Thyroid gland (tissue), 4 donors: ENCODE data around the gene CCDC92. TPM values are rescaled to one million over a fixed set of nuclear protein-coding genes. Genes with fewer than 3 reads are reported as not detected.

Experiments used
- DNase-seq, 2 donors: peaks; one replicate each; pipeline ENCODE4 v3.0.0-alpha.2; 2019
- H3K27ac ChIP-seq, 3 donors: fragments of 200-600 bp; sonication (generic); 1 replicate in 2 of 3; 2 replicates in 1 of 3; pipeline ENCODE4 v1.5.1; 2016 to 2019; ENCODE audit warnings: mild to moderate bottlenecking in 1 of 3, moderate library complexity in 1 of 3
- H3K27me3 ChIP-seq: fragments of 200-600 bp; sonication (generic); one replicate; pipeline ENCODE4 v1.5.1; 2019
- H3K36me3 ChIP-seq, 2 donors: fragments of 200-600 bp; sonication (generic); one replicate each; pipeline ENCODE4 v1.5.1; 2016 to 2019
- H3K4me1 ChIP-seq, 2 donors: fragments of 200-600 bp; sonication (generic); one replicate each; pipeline ENCODE4 v1.5.1; 2017 to 2019
- H3K4me3 ChIP-seq, 3 donors: fragments of 200-600 bp; sonication (generic); replicated peaks in 1 of 3; 1 replicate in 2 of 3; 2 replicates in 1 of 3; pipeline ENCODE4 v1.5.1; 2016; ENCODE audit warnings: mild to moderate bottlenecking in 1 of 3
- H3K9me3 ChIP-seq: fragments of 200-600 bp; sonication (generic); one replicate; pipeline ENCODE4 v1.5.1; 2017
- CTCF ChIP-seq, 6 experiments: fragments of 200-600 bp in 3 of 6; fragments of 450-650 bp in 3 of 6; sonication (generic) in 3 of 6; IDR thresholded peaks; one replicate each; pipeline ENCODE4 v1.5.1; 2016 to 2019; ENCODE audit warnings: antibody characterized with exemption in 6 of 6, mild to moderate bottlenecking in 2 of 6, inconsistent platforms in 1 of 6, moderate library complexity in 1 of 6
- POLR2A ChIP-seq, 2 donors: fragments of 450-650 bp; IDR thresholded peaks; one replicate each; pipeline ENCODE4 v1.6.1; 2017; ENCODE audit warnings: antibody characterized with exemption in 2 of 2, mild to moderate bottlenecking in 2 of 2, moderate library complexity in 1 of 2
- WGBS, 2 donors: methylation state at CpG; one replicate each; pipeline ENCODE4 v1.1.5; 2017; 5-methylcytosine and 5-hydroxymethylcytosine counted together
- intact Hi-C: fragments of 100-400 bp; cut with DNase I; formaldehyde crosslinking; loops from one replicate; pipeline ENCODE4 v1.15.1; 2023
- total RNA-seq, 4 donors: library from RNA; depleted of rRNA; stranded (reverse); fragments of >200 nt; gene quantifications; one replicate each; pipeline ENCODE4 v1.2.3, GENCODE V29; 2016

The CCDC92 gene
- total RNA-seq, 4 donors from 2014 or later: 26.6 to 47.0 (median 39.1) TPM

- Histone ChIP-seq H3K27ac (no peak overlapping the region), H3K36me3 (no peaks in the 10 kb centered on the region), H3K9me3 (no peaks in the 10 kb centered on the region), H3K4me1 (peaks cover 0 to 19% of the 10 kb centered on the region in 2 donors), H3K4me3 (no peak overlapping the region), H3K27me3 (no peaks in the 10 kb centered on the region)
- intact Hi-C loops: no loop called here
- no peak for DNase-seq
- no peak for TF ChIP-seq POLR2A (IDR thresholded peaks at IDR 0.05)
- TF ChIP-seq CTCF (IDR thresholded peaks at IDR 0.05): no peak
- 74 to 87% methylated on average over 5 of the region's 5 CpGs for WGBS, 2 donors
Measured at GRCh38 chr12:123962513-123962912, 10.1 kb downstream of the CCDC92 start.

- intact Hi-C loops: no loop called here
- H3K36me3 ChIP-seq: no peaks in the 10 kb centered on the region
- DNase-seq: peak; percentile 22
- H3K27ac ChIP-seq: no peak overlapping the region
- no peak overlapping the region for H3K4me3 ChIP-seq
- TF ChIP-seq CTCF (IDR thresholded peaks at IDR 0.05) (no peak), POLR2A (IDR thresholded peaks at IDR 0.05) (no peak)
- no peaks in the 10 kb centered on the region for H3K27me3 ChIP-seq
- 84 to 89% methylated on average over 12 of the region's 12 CpGs for WGBS, 2 donors
- H3K9me3 ChIP-seq: no peaks in the 10 kb centered on the region
- peaks cover 6 to 25% of the 10 kb centered on the region in 2 donors for H3K4me1 ChIP-seq
Measured at GRCh38 chr12:123961585-123962345, 10.9 kb downstream of the CCDC92 start.

GRCh38 chr12:123960856-123961255 is 11.8 kb downstream of the CCDC92 start:
- TF ChIP-seq POLR2A (IDR thresholded peaks at IDR 0.05): no peak
- no peak for TF ChIP-seq CTCF (IDR thresholded peaks at IDR 0.05)
- Histone ChIP-seq H3K4me1 (peaks cover 6 to 25% of the 10 kb centered on the region in 2 donors), H3K4me3 (no peak overlapping the region), H3K9me3 (no peaks in the 10 kb centered on the region), H3K36me3 (no peaks in the 10 kb centered on the region), H3K27ac (no peak overlapping the region), H3K27me3 (no peaks in the 10 kb centered on the region)
- intact Hi-C loops: no loop called here
- WGBS, 2 donors: 88 to 92% methylated on average over 4 of the region's 4 CpGs
- no peak for DNase-seq

GRCh38 chr12:123960029-123960735 is 12.4 kb downstream of the CCDC92 start:
- H3K4me1 ChIP-seq: peaks cover 6 to 25% of the 10 kb centered on the region in 2 donors
- no peaks in the 10 kb centered on the region for H3K27me3 ChIP-seq
- no peaks in the 10 kb centered on the region for H3K36me3 ChIP-seq
- DNase-seq: no peak
- intact Hi-C loops: no loop called here
- no peaks in the 10 kb centered on the region for H3K9me3 ChIP-seq
- TF ChIP-seq POLR2A (IDR thresholded peaks at IDR 0.05): no peak
- no peak overlapping the region for H3K27ac ChIP-seq
- H3K4me3 ChIP-seq: no peak overlapping the region
- WGBS, 2 donors: 95 to 97% methylated on average over 9 of the region's 9 CpGs

GRCh38 chr12:123958876-123959275 is 13.8 kb downstream of the CCDC92 start:
- peak; percentile 30 to 32 for DNase-seq
- H3K4me3 ChIP-seq: no peak overlapping the region
- peaks cover 14 to 36% of the 10 kb centered on the region in 2 donors for H3K4me1 ChIP-seq
- intact Hi-C loops: no loop called here
- H3K36me3 ChIP-seq: no peaks in the 10 kb centered on the region
- H3K27ac ChIP-seq: peak overlapping the region; percentile 48 to 85 (median 72)
- no peak for TF ChIP-seq CTCF (IDR thresholded peaks at IDR 0.05)
- TF ChIP-seq POLR2A (IDR thresholded peaks at IDR 0.05): no peak
- H3K27me3 ChIP-seq: no peaks in the 10 kb centered on the region
- 84 to 92% methylated on average over 9 of the region's 9 CpGs for WGBS, 2 donors
- no peaks in the 10 kb centered on the region for H3K9me3 ChIP-seq
